HepG2 (cell line): ENCODE data around the gene PSMB11. TPM values are rescaled to one million over a fixed set of nuclear protein-coding genes. Genes with fewer than 3 reads are reported as not detected.

Source experiments
- BCL3 ChIP-seq: sonication (generic); formaldehyde crosslinking; IDR thresholded peaks from 2 replicates; pipeline ENCODE4 v1.5.1; 2020; ENCODE audit warnings: mild to moderate bottlenecking, missing genetic modification reagents, moderate library complexity
- BRD4 ChIP-seq: sonication (generic); formaldehyde crosslinking; IDR thresholded peaks from 2 replicates; pipeline ENCODE4 v1.4.0; 2020; ENCODE audit warnings: missing genetic modification reagents
- CBX1 ChIP-seq: IDR thresholded peaks from one replicate; pipeline ENCODE4 v1.6.1; 2016; ENCODE audit warnings: antibody characterized with exemption, low read depth
- CENPX ChIP-seq: sonication (generic); formaldehyde crosslinking; IDR thresholded peaks from 2 replicates; pipeline ENCODE4 v1.9.0; 2021; ENCODE audit warnings: mild to moderate bottlenecking, missing genetic modification reagents, moderate library complexity
- ELF1 ChIP-seq: sonication (generic); formaldehyde crosslinking; IDR thresholded peaks from 2 replicates; pipeline ENCODE4 v1.4.0; 2020; ENCODE audit warnings: missing genetic modification reagents
- NCOA1 ChIP-seq: sonication (generic); formaldehyde crosslinking; IDR thresholded peaks from 2 replicates; pipeline ENCODE4 v1.9.0; 2021; ENCODE audit warnings: missing genetic modification reagents
- ONECUT2 ChIP-seq: sonication (generic); formaldehyde crosslinking; IDR thresholded peaks from 2 replicates; pipeline ENCODE4 v1.4.0; 2020; ENCODE audit warnings: missing genetic modification reagents
- POLR2A ChIP-seq, 2 experiments: IDR thresholded peaks; 2 replicates each; pipeline ENCODE4 v1.6.1; 2011; ENCODE audit warnings: low read depth in 2 of 2, low read length in 2 of 2, mild to moderate bottlenecking in 1 of 2, moderate library complexity in 1 of 2; ENCODE audit not compliant: insufficient read depth in 1 of 2
- POLR2G ChIP-seq: fragments of 200-400 bp; formaldehyde crosslinking; IDR thresholded peaks from 2 replicates; pipeline ENCODE4 v1.6.1; 2018; ENCODE audit warnings: mild to moderate bottlenecking, low read depth, low read length, moderate library complexity
- PPARG ChIP-seq: conservative IDR thresholded peaks from 2 replicates; pipeline ENCODE4 v1.6.1; 2016; ENCODE audit warnings: missing biosample characterization, missing genetic modification reagents
- RBM22 ChIP-seq: fragments of 200-400 bp; formaldehyde crosslinking; optimal IDR thresholded peaks from 2 replicates; pipeline ENCODE3; 2017; ENCODE audit warnings: mild to moderate bottlenecking, low read length, moderate library complexity
- RBM39 ChIP-seq: fragments of 200-400 bp; formaldehyde crosslinking; IDR thresholded peaks from one replicate; pipeline ENCODE4 v1.6.1; 2018; ENCODE audit warnings: antibody characterized with exemption, mild to moderate bottlenecking, low read depth, low read length; ENCODE audit not compliant: poor library complexity, severe bottlenecking
- RFX5 ChIP-seq: IDR thresholded peaks from 2 replicates; pipeline ENCODE4 v1.6.1; 2011; ENCODE audit warnings: low read depth, low read length, improper control_type of control experiment
- SIX1 ChIP-seq: sonication (generic); formaldehyde crosslinking; IDR thresholded peaks from 2 replicates; pipeline ENCODE4 v1.4.0; 2020; ENCODE audit warnings: missing genetic modification reagents, borderline replicate concordance
- TAF15 ChIP-seq: fragments of 200-400 bp; formaldehyde crosslinking; IDR thresholded peaks from one replicate; pipeline ENCODE4 v1.6.1; 2018; ENCODE audit warnings: mild to moderate bottlenecking, low read depth, low read length; ENCODE audit not compliant: poor library complexity, severe bottlenecking
- TFAP4 ChIP-seq: sonication (generic); IDR thresholded peaks from 2 replicates; pipeline ENCODE4 v1.6.1; 2016; ENCODE audit warnings: low read depth, borderline replicate concordance
- TIGD3 ChIP-seq: sonication (generic); formaldehyde crosslinking; IDR thresholded peaks from 2 replicates; pipeline ENCODE4 v1.5.1; 2020; ENCODE audit warnings: mild to moderate bottlenecking, missing genetic modification reagents, borderline replicate concordance
- ZBTB1 ChIP-seq: sonication (generic); formaldehyde crosslinking; IDR thresholded peaks from 2 replicates; pipeline ENCODE4 v1.4.0; 2020; ENCODE audit warnings: missing genetic modification reagents, borderline replicate concordance
- ZBTB39 ChIP-seq: sonication (generic); formaldehyde crosslinking; IDR thresholded peaks from 2 replicates; pipeline ENCODE4 v1.5.0; 2020; ENCODE audit warnings: missing genetic modification reagents
- ZFP36L1 ChIP-seq: sonication (generic); formaldehyde crosslinking; IDR thresholded peaks from 2 replicates; pipeline ENCODE4 v1.8.0; 2022; ENCODE audit warnings: mild to moderate bottlenecking, missing genetic modification reagents, moderate library complexity
- ZFP90 ChIP-seq: sonication (generic); formaldehyde crosslinking; IDR thresholded peaks from 2 replicates; pipeline ENCODE4 v1.8.0; 2022; ENCODE audit warnings: missing genetic modification reagents, mild to moderate bottlenecking, inconsistent platforms, borderline replicate concordance
- ZMAT5 ChIP-seq: sonication (generic); formaldehyde crosslinking; IDR thresholded peaks from 2 replicates; pipeline ENCODE4 v1.5.0; 2020; ENCODE audit warnings: mild to moderate bottlenecking, low read depth, missing genetic modification reagents, borderline replicate concordance
- ZNF343 ChIP-seq: sonication (generic); formaldehyde crosslinking; IDR thresholded peaks from 2 replicates; pipeline ENCODE4 v1.4.0; 2020; ENCODE audit warnings: mild to moderate bottlenecking, missing genetic modification reagents
- ZNF430 ChIP-seq: sonication (generic); formaldehyde crosslinking; IDR thresholded peaks from 2 replicates; pipeline ENCODE4 v1.9.0; 2021; ENCODE audit warnings: mild to moderate bottlenecking, missing genetic modification reagents
- ZNF788 ChIP-seq: sonication (generic); formaldehyde crosslinking; IDR thresholded peaks from 2 replicates; pipeline ENCODE4 v1.5.0; 2020; ENCODE audit warnings: mild to moderate bottlenecking, missing genetic modification reagents, borderline replicate concordance
- ZSCAN25 ChIP-seq: sonication (generic); formaldehyde crosslinking; IDR thresholded peaks from 2 replicates; pipeline ENCODE4 v1.8.0; 2022; ENCODE audit warnings: mild to moderate bottlenecking, missing genetic modification reagents
- polyA plus RNA-seq, 8 experiments: library from polyadenylated mRNA; depleted of rRNA in 3 of 8; stranded (reverse) in 7 of 8; unstranded in 1 of 8; fragments of >200 nt; fragmentation: Illumina TruSeq in 4 of 8; extraction: Trizol in 4 of 8; gene quantifications; 2 replicates each; pipeline versions ENCODE4 v1.2.1 to v1.2.3, GENCODE V29; 2011 to 2016; ENCODE audit warnings: low read depth in 4 of 8, missing spikeins in 1 of 8, mixed read lengths in 1 of 8; ENCODE audit not compliant: insufficient read depth in 1 of 8
- total RNA-seq, 5 experiments: library from RNA; depleted of rRNA; stranded (reverse); fragments of >200 nt; fragmentation: Illumina TruSeq; extraction: Trizol; gene quantifications; 2 replicates each; pipeline ENCODE4 v1.2.3, GENCODE V29; 2016; ENCODE audit warnings: low read depth in 1 of 5

PSMB11 gene
- total and polyA plus RNA-seq, 2 of the 13 experiments (the other 11 are each of a cell fraction or from before 2014, with no cell fraction given) = not detected

- TF ChIP-seq RFX5 (no peak), BCL3 (CRISPR knock-in tag) (no peak), ELF1 (CRISPR knock-in tag) (no peak), ONECUT2 (no peak), ZSCAN25 (CRISPR knock-in tag) (no peak), TFAP4 (no peak), POLR2G (peak; percentile 72), ZMAT5 (no peak), TAF15 (no peak), PPARG (CRISPR knock-in tag) (no peak), ZFP36L1 (CRISPR knock-in tag) (no peak), NCOA1 (no peak), ZNF430 (CRISPR knock-in tag) (no peak), RBM39 (no peak), TIGD3 (CRISPR knock-in tag) (no peak), ZBTB39 (CRISPR knock-in tag) (0 out of 2 replicates have a peak, but pooled peaks have one; percentile 46), POLR2A (IDR thresholded peaks at IDR 0.05; ENCODE audit: insufficient read depth in 1 of 2, low read depth in 2 of 2, low read length in 2 of 2) (peak; percentile 52 to 61), ZNF343 (no peak), ZFP90 (CRISPR knock-in tag) (no peak), CBX1 (no peak), BRD4 (CRISPR knock-in tag) (no peak), RBM22 (peak; percentile 99), CENPX (no peak), ZBTB1 (no peak), ZNF788 (CRISPR knock-in tag) (no peak), SIX1 (no peak)
Measured at GRCh38 chr14:23025151-23025814, 16.7 kb upstream of the PSMB11 start (continued).
